Measurements from ENCODE around the gene KCTD5.
"Not testable (repeated sequence)": the region's sequence is repeated elsewhere in the genome, so short reads cannot be mapped to it uniquely, and the experiment has no call there.

KCTD5 gene, protein sequence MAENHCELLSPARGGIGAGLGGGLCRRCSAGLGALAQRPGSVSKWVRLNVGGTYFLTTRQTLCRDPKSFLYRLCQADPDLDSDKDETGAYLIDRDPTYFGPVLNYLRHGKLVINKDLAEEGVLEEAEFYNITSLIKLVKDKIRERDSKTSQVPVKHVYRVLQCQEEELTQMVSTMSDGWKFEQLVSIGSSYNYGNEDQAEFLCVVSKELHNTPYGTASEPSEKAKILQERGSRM

DNA sequence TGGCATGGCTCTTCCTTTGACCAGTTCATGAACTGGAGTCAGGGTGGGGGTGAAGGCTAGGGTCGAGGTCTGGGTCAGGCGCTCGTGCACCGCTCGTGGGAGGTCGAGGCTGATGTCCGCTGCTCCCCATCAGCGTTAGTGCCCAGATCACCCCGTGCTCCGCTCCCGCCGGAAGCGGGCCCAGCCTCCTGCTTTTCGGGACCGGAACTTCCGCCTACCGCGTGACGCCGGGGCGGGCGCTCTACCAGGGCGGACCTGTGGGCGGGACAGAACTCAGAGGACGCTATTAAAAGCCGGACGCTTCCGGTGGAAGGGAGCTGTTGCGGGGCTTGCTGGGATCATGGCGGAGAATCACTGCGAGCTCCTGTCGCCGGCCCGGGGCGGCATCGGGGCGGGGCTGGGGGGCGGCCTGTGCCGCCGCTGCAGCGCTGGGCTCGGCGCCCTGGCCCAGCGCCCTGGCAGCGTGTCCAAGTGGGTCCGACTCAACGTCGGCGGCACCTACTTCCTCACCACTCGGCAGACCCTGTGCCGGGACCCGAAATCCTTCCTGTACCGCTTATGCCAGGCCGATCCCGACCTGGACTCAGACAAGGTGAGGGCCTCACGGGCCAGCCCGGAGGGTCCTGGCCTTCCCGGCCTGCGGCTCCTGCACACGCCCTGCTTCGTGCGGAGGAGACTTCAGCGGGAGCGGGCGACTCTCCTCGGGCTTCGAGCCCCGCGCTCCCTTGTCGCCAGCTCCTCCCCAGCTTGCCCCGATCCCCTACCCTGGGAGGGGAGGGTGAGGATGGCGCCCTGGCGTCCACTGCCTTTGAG is at the start of gene KCTD5:
KCTD5 (plus strand) TSS at position 315 of the 813 bp plus-strand sequence; CDS start at position 341, 26 bp downstream.
- DNase-seq = peak; percentile 97

DNA sequence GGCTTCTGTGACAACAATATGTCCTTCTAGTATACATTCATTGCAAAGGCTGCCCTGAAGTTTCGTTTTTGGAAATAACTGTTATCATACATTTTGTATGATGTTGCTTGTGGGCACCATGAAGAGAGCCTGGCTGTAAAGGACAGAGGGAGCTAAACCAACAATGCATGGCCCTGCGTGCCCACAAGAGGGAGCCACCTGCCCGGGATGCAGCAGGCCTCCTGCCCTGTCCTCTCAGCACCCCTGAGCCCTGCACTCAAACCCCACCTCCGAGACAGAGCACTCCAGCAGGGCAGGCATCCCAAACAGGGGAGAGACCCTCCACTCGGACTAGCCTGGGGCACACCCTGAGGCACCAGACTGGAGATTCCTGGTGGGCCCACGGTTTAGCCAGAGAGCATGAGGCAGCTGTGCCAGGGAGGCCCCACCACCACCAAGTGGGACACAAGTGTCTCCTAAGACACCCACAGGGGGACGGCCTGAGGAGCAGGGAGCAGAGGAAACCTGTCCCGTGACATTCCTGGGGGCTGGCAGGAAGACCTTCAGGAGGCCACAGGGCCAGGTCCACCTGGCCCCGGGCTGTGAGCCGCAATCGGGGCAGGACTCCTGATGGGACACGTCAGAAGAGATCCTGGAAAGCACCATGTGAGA is 43.1 kb upstream of the KCTD5 start:
- not testable (repeated sequence) for DNase-seq

DNA sequence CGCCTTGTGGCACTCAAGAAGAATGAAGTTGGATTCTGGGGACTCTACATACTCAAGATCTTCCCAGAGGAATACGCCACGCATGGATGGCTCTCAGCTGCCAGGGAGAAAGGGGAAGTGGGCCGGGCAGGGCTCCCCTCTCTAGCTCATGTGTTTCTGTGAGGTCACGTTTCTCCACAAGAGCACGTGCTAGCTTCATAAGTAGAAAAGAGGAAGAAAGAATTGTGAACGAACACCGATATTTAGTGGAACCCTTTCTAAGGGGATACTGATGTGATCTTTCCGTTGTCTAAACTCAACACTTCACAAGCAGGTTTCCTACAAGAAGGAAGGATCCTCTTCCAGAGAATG is 42.6 kb upstream of the KCTD5 start:
- not testable (repeated sequence) for DNase-seq

DNA sequence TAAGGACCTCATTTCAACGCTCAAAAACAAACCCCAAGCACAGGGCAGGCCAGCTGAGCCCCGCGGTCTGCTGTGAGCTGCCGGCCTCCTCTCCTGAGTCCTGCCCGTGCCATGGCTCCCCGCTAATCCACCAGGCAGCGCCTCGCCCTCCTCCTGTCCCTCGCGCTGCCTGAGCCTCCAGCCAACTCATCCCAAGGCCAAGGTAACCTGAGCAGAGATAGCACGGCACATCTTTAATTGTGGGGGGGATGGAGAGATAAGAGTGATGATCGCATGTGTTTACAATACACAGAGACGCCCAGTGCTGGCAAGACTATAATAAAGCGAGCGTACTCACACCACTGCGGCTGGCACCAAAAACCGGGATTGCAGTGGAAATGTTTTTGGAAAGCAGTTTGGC is 39.8 kb upstream of the KCTD5 start:
- DNase-seq = not testable (repeated sequence)

DNA sequence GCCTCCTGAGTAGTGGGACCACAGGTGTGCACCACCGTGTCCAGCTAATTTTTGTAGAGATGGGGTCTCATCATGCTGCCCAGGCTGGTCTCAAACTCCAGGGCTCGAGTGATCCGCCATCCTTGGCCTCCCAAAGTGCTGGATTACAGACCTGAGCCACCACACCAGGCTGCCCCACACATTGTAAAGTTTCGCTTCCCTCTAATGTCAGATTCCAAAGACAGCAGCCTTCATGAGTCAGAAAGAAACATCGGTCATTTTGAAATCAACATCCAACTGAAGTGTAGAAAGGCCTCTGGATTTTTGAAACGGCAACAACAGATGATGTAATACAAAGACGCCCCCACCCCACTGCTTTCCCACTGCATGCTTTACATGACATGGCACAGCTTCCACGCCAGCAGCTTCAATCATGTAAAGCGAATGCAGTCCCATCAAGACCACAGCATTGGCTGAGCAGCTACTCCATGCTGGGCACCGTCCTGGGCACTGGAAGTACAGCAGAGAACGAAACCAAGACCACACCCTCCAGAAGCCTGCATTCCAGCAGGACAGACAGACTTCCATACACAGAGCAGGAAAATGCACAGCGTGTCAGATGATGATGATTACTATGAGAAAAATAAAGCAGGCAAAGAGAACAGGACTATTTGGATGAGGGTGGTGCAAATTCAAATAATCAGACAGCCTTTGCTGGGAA is 37.4 kb upstream of the KCTD5 start:
- not testable (repeated sequence) for DNase-seq

DNA sequence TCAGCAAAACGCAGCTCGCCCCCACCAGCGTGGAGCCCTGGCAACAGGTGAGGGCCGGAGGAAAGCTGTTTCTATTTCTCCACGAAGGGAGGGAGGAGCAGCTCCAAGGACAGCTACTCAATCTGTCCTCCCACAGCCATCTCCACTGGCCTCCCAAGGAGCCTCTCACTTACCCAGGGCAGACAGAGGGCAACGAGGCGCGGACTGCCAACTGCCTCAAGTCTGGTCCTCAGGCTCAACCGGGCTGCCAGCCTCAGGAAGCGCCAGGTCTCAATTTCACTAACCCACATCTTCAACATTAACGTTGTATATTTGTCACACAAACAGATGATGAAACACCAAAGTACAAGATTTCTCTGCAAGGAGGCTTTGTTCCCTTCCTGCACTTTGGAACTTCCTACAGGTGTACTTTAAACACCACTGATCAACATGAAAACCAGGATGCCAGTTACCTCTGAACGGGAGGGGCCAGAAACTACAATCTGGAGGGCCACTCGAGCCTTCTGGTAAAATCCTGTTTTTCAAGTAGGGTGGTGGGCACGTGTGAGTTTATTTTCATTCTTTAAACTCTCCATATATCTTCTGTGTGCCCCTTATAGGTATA is 31.0 kb upstream of the KCTD5 start:
- DNase-seq = not testable (repeated sequence)

DNA sequence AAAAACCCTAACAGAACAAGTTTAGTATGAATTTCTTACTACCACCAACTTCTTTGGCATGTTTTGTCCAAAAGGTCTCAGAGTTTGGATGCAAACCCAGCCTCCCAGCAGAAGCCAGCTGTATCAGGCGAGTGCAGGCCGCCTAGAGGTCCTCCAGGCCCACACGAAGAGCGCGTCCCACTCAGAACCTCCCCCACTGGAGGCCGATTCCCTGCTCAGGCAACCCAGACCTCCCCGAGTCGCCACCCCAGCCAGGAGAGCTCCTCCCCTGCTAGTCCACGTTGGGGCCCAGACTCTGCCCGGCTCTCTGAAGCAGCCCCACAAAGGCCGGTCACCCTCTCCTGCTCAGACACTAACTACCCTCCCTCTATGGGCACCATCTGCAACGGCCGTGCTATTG is 28.4 kb upstream of the KCTD5 start:
- not testable (repeated sequence) for DNase-seq

DNA sequence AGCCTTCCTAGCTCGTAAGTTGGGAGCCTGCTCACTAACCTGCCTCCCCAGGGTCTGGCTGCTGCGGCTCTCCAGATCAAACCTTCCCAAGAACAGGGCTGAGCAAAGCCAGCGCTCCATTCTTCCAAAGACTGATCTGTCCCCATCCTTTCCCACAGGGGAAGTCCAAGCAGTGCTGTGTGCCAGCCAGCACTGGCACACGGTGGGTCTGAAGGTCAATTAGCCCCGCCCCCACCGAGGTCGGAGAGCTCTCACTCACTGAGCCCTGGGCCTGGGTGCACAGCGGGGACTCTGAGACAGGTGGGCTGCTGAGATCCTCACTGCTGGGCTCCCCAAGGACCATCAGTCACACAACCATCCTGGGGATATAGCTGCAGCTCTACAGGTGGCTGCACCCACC is 27.4 kb upstream of the KCTD5 start:
- not testable (repeated sequence) for DNase-seq

DNA sequence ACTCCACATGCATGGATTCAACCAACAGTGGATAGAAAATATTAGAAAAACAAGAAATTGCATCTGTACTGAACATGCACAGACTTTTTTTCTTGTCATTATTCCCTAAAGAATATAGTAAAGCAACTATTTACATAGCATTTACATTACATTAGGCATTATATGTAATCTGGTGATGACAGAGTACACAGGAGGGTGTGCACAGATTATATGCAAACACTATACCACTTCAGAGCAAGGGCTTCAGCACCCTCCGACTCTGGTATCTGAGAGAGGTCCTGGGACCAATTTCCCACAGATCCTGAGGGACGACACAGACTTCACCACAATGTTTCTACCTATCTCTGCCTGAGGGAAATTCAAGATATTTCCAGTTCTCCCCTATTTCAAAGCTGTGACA is 25.3 kb upstream of the KCTD5 start:
- no peak for DNase-seq

DNA sequence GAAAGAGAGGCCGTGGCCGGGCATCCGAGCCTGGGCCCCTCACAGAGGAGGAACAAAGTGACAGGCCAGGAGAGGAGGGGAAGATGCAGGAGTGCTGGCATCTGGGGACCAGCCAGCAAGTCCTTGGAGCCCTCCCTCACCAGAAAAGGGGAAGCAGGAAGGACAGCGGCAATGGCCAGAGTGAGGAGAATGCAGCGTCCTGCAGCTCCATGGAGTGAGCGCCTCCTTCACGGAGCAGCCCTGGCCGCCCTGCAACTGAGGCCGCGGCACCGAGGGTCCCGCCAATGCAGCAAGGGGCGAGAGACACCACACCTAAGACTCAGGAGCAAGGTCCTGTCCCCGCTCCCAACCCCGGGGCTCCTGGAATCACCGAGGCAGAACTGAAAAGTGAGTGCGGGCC is 24.5 kb upstream of the KCTD5 start:
- not testable (repeated sequence) for DNase-seq

DNA sequence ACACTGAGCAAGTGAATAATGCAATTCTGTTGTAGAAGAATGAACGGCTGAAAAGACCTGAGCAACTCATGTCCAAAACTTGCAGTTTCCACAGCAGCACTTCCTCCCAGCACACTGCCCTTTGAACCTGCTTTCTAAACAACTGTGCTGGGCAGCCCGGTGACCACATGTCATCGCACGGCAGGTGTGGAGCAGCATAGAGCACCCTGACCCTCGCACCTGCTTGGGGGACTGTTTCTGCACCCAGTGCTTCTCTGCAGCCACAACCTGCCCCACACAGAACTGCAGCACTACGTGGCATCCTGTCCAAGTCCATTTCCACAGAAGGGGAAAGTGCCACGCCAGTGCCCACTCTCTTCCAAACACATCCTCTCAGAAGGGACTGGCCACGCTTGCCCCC is 22.8 kb upstream of the KCTD5 start:
- not testable (repeated sequence) for DNase-seq

DNA sequence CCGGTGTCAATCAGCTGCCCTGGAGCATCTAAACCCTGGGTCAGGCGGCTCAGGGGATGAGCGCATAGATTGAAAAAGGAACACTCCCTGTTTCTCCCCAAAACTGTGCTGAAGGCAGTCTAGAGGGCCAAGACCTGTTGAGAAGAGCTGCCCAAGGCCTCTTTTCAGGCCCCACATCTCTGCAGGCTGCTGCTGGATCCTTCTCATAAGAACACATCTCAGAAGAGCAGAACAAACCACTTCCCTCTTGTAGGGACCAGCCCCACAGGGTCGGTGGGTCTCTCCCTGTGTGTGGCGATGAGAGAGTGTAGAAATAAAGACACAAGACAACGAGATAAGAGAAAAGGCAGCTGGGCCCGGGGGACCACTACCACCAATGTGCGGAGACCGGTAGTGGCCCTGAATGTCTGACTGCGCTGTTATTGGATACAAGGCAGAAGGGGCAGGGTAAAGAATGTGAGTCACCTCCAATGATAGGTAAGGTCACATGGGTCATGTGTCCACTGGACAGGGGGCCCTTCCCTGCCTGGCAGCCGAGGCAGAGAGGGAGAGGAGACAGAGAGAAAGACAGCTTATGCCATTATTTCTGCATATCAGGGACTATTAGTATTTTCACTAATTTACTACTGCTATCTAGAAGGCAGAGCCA is 22.2 kb upstream of the KCTD5 start:
- not testable (repeated sequence) for DNase-seq

DNA sequence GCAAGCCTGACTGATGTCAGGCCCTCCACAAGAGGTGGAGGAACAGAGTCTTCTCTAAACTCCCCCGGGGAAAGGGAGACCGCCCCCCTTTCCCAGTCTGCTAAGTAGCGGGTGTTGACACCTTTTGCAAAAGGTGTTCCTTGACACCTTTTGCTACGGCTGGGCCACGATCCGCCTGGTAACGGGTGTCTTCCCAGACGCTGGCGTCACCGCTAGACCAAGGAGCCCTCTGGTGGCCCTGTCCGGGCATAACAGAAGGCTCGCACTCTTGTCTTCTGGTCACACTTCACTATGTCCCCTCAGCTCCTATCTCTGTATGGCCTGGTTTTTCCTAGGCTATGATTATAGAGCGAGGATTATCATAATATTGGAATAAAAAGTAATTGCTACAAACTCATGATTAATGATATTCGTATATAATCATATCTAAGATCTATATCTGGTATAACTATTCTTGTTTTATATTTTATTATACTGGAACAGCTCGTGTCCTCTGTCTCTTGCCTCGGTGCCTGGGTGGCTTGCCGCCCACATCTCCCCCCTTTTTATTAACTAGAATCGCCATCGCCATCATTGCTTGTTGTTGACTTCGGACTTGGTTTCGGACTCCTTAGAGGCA is 21.5 kb upstream of the KCTD5 start:
- DNase-seq = peak; percentile 9

DNA sequence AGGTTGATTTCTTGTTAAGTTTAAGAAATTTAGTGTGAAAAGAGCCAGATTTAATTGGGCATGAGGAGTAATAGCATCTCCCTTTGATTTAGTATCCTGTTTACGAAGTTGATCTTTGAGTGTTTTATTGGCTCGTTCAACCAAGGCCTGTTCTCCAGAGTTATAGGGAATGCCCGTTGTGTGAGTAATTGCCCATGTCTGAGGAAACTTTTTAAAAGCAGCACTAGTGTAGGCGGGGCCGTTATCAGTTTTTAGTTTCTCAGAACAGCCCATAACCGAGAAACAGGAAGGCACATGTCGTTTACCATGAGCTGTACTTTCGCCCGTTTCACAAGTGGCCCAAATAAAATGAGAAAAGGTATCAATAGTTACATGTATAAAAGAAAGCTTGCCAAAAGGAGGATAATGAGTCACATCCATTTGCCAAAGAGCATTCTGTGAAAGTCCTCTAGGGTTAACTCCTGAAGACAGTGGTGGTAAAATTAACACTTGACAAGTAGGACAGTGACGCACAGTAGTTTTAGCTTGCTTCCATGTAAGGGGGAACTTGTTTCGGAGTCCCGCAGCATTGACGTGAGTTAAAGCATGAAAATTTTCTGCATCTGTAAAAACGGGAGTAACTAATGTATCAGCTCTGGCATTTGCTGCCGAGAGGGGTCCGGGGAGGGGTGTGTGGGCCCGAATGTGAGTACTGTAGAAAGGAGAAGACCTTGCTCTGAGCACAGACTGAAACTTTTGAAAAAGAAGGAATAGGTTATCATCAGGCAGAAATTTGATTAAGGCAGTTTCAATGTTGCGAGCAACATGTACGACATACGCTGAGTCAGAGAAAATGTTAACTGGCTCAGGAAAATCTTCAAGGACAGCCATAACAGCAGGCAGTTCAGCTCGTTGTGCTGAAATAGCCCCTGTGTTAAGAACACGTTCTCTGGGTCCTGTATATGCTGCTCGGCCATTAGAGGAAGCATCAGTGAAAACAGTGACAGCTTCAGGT is 18.5 kb upstream of the KCTD5 start:
- peak; percentile 77 for DNase-seq

DNA sequence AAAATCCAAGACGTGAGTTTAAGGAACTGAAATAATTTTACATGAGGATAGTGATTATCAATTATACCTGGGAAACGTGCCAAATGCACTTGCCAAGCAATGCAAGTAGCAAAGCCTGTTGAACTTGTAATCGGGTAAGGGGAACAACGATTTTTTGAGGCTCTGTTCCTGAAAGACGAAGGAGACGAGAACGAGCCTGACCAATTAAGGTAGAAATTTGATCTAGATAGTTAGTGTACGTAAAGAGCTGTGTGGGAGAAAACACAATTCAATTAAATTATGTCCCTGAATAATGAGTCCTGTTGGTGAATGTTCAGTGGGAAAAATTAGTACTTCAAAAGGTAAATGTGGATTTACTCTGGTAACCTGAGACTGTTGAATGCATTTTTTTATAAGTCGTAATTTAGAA is 17.7 kb upstream of the KCTD5 start:
- DNase-seq = no peak

DNA sequence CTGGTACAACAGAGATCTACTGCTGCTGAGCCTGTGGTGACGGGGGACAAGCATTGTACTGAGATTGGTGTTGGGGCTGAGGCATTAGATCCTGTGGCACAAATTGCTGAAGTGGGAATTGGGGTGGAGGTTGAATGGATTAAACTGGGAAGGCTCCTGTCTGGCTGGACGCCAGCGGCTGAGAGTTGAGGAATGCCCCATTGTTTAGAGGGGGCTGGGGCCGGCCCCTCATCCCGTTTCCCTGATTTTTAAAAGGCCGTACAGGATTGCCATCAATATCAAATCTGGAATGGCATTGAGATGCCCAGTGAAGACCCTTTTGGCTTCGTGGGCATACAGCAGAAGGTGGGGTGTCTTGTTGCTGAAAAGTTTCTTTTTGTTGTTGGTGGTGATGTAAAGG is 15.7 kb upstream of the KCTD5 start:
- DNase-seq = not testable (repeated sequence)

DNA sequence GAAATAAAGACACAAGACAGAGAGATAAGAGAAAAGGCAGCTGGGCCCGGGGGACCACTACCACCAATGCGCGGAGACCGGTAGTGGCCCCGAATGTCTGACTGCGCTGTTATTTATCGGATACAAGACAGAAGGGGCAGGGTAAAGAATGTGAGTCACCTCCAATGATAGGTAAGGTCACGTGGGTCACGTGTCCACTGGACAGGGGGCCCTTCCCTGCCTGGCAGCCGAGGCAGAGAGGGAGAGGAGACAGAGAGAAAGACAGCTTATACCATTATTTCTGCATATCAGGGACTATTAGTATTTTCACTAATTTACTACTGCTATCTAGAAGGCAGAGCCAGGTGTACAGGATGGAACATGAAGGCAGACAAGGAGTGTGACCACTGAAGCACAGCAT is 12.7 kb upstream of the KCTD5 start:
- not testable (repeated sequence) for DNase-seq

DNA sequence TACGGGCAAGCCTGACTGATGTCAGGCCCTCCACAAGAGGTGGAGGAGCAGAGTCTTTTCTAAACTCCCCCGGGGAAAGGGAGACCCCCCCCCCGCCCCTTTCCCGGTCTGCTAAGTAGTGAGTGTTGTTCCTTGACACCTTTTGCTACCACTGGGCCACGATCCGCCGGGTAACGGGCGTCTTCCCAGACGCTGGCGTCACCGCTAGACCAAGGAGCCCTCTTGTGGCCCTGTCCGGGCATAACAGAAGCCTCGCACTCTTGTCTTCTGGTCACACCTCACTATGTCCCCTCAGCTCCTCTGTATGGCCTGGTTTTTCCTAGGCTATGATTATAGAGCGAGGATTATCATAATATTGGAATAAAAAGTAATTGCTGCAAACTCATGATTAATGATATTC is 12.3 kb upstream of the KCTD5 start:
- DNase-seq = peak; percentile 60

DNA sequence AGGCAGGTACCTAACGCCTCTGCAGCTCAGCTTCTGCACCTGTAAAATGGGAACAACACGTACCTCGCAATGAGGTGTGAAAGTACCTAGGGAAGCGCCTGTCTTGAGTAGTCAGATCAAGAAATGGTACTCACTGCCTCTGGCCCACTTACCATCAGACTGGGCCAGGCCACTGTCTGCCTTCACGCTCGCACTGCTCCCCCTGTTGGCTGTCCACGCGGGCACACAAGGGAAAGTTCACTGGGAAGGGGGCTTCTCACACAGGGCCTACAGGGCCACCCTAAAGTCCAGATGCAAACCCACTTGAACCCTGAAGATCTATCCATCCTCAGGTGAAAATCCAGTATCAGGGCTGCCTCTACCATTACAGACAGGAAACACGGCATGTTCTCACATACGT is 11.1 kb upstream of the KCTD5 start:
- DNase-seq = peak; percentile 6

DNA sequence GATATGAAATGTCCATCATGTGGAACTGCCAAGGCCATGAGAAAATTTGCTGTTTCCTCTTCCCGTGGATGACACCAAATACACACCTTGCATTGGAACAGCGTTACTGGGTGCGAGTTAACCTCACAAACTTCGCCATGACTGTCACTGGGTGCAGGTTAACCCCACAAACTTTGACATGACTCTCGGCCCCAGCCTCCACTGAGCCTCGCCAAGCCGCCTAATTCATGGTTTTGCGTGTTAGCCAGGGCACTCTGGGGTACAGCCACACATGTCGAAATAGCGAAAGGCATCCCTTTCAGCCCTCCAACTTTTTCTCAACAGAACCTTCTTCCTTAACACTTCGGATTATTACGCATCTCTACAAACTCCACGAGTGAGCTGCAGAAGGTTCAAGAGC is 10.6 kb upstream of the KCTD5 start:
- DNase-seq = no peak

Measured in stimulated activated naive CD4-positive, alpha-beta T cell treated with Interleukin-2 at 50 U/mL for 16 hours (primary cell).